Activated CD4-positive, alpha-beta T cell treated with anti-CD3 and anti-CD28 coated beads, Interleukin-2, amount 50 U/mL, for 48 hours (primary cell): Measurements from ENCODE around the gene VWDE.

ENCODE experiments used
- DNase-seq, 2 experiments: peaks; one replicate each; pipeline ENCODE4 v3.0.0-alpha.2; 2020

Gene VWDE

DNA sequence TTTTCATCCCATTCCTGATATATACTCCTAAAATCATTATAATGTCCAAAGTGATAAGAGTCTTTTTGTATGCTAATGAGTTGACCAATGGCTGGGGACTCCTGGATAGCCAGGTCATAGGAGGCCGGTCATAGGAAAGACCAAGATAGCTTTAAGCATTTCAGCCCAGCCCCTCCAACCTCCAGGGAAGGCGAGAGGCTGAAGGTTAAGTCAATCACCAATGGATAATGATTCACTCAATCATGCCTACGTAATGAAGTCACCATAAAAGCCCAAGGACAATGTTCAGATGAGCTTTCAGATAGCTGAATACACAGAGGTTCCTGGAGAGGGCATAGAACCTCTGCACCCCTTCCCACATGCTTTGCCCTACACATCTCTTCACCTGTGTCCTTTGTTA lies 75.7 kb downstream of the VWDE start:
- DNase-seq = no peak

DNA sequence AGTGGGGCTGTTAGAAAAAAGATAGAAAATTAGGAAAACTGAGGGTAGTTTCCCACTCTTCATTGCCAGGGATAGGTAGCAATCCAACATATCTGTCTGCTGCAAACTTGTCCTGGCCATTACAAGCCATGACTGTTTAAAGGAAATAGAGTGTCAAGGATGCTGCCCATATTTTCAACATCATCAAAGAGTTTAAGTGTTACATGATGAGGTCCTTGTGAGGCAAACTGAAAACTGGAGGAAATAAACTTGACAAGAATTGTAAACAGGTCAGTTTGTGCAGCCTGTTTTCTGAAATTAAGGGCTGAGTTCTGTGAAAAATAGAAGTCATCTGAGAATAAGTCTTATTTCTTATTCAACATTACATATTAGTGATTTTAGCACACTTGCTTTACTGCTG lies 78.0 kb downstream of the VWDE start:
- no peak for DNase-seq

DNA sequence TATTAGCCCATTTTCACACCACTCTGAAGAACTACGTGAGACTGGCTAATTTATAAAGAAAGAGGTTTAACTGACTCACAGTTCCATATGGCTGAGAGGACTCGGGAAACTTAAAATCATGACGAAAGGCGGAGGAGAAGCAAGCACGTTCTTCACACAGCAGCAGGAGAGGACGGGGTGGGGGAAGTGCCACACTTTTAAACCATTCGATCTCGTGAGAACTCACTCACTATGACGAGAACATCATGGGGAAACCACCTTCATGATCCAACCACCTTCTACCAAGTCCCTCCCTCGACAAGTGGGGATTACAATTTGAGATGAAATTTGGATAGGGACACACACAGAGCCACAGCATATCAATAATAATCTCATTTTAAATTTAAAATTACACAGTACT lies 80.2 kb downstream of the VWDE start:
- DNase-seq = no peak

DNA sequence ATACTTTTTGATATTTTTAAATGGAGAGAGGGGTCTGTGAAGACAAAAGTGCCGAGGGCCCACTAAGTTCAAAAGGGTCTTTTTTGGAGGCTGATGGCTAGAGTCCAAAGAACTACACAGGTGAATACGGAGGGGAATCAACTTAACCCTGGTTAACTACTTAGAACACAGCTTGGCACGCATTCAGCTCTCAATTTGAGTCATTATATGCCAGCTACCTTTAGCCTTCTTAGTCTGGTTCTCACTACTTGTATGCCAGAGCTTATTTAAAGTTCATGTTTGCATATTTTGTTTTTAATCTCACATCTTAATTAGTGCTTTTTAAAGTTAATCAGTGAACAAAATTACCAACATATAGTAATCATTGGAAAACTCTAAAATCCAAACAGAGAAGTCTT lies 80.8 kb downstream of the VWDE start:
- DNase-seq = peak in 1 of 2 experiments; percentile 11

DNA sequence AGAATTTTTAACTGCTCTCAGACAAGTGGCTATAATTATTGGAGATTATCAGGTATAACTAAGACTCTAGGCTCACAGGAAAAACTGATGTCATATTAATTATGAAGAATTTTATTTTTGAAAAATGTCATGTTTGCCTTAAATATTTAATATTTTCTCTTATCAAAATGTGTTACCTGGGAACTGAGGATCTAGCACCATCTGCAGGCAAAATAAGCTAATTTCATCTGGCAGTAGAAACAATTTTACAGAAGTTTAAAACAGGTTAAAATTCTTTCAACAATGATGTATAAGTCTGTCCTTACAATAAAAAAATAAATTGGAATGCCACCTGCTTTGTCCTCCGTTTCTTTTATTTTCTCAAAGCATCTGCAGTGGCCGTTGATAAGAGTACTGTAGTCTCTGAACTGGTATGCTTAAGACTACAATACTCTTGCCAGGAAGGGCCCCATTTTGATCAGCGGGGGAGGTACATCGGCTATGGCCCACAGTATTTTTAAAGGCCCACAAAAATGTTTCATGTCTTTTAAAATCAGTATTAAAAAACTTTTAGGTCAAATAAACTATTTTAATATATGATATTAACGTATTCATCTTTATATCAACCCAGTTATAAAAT lies 81.3 kb downstream of the VWDE start:
- DNase-seq = no peak

DNA sequence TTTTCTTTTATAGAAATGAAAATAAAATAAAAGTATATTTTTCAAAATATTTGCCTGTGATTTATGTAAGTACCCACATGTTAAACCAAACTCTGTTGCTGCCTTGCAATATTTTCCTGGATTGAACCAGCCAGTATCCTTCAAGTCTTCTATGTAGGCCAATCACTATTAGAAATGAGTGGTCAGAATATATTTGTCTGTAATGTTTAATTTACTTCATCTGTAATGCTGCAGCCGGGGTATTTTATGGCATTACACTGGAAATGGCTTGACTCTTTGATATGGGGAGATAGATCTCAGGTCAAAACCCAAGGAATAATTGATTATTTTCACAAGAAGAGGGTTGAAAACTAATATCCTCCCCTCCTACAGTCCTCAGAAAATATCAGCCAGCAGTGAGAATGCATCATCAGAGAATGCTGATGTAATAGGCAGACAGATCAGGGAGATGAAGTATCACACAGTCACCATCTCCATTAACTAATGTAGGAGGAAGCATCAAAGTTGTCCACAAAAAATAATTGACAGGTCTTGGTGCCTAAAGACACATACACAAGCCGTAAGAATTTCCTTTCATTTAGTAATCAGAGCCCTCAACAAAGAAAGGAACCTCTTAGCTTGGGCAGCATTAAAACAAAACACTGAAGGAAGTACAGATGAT lies 82.5 kb downstream of the VWDE start:
- no peak for DNase-seq

DNA sequence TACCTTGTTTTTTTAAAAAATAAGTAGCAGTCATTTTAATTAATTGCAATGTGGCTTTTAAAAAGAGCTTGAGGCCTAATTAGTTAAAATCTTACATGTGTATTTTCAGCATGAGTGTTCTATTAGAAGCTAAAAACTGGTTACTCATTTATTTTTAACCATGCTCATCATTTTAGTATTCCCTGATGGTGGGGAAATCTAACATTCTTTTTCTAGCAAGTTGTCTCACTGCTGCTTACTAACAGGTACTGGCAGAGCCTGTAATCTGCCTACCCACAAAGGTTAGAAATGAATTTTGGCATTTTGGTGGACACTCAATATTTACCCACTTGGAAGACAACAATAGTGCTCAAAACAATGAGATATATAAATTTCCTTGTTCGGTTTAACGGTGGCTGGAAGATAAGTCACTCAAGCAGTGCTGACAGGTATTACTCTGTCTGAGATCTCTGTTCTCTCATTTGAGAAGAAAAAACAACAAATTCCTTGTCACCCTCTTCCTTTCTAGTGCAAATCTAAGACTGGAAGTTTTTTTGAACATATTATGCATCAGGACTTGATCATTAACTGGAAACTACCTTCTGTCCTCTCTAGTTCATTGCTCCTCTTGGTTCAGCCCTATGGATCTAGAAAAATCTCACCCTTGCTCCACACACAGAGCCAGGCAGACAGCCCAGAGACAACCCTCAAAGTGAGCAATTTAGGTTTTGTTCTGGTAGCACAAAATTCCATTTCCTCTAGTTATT lies 83.3 kb downstream of the VWDE start:
- no peak for DNase-seq

DNA sequence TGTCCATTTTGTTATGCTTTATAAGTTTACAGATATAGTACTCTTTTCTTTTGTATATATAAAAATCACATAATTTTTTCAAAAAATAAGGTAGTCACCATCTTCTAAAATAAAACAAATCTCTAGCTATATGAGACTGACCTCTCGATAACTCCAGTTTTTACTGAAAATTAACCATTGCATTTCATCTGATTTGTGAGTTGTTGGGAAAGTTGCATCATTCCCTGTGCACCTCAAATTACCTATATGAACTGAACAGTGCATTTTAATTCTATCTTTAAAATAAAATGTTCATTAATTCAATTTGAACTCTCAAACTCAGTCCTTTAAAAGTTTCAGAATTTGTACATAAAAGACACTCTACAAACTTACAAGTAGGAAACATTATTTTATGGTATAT lies 86.0 kb downstream of the VWDE start:
- DNase-seq = no peak

DNA sequence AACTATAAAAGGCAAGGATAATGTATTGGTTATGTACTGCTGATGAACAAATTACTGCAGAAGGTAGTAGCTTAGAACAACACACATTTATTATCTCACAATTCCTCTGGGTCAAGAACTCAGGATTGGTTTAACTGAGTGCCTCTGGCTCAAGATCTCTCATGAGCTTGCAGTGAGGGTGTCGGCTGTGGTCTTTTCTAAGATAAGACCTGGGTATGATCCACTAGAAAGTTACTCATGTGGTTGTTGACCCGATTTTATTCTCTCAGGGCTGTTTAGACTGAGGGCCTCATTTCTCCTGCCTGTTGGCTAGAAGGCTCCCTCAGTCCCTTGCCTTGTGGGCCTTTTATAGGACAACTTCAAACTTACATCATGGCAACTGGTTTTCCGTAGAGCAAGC lies 86.7 kb downstream of the VWDE start:
- no peak for DNase-seq

DNA sequence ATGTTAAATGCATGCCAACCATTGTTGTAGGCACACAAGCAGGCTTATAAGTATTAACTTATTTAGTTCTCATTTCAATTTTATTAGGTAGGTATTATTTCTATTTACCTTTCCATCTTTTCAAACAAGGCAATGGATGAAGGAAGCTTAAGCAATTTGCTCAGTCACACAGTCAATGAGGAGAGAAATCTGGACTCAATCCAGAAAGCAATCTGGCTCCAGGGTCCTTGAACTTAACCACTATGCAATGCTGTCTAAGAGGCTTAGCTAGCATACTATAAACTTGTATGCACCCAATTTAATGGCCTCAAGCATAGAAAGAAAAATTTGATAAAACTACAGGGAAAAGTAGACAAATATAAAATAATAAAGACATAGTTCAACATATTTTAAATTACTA lies 88.6 kb downstream of the VWDE start:
- no peak for DNase-seq

DNA sequence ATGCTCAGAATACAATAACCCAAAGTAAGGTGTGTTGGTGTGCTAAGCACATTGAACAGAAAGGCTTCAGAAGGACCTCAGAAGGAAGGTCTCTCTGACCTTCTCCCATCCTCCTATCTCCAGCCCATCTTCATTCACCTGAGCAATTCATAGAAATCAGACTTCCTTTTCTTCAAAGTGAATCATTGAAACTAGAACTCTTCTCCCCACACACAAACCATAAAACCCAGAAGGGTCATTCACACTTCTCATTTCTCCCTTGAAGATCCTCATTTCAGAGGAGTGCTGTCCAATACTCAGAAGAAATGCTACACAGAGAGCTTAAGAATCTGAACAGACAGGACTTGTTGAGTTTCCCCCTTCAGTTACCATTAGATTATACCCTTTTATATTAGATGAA lies 89.5 kb downstream of the VWDE start:
- DNase-seq = no peak

DNA sequence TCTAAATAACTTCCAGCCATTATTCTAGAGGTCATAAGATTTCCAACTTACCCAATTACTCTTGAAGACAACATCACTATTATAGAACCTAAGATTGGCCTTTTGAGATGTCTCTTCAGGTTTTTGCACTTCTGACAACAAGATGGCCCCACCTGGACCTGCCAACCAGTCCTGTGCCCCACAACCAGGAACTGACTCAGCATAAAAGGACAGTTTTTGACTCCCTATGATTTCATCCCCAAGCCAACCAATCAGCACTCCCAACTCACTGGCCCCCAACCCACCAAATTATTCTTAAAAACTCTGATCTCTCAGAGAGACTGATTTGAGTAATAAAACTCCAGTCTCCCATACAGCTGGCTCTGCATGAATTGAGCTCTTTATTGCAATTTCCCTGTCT lies 98.2 kb downstream of the VWDE start:
- DNase-seq = no peak

DNA sequence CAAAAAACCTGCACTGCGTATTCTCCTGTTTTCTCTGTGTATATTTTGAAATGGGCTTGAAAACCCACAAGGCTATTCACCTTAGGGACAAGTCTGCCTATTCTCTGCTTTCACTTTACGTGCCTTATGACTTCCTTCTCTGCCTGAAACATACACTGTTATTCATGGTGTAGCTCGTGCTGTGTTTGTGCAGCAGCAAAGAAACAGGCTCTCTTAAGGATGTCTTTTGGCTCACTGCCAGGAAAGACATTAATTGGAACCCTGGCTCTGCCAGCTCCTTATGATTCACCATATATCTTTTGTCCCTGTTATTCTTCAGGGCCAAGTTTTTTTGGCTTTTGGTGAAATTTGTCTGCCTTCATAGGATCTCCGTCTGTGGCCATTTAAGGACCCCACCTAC lies 100.2 kb downstream of the VWDE start:
- DNase-seq = no peak

DNA sequence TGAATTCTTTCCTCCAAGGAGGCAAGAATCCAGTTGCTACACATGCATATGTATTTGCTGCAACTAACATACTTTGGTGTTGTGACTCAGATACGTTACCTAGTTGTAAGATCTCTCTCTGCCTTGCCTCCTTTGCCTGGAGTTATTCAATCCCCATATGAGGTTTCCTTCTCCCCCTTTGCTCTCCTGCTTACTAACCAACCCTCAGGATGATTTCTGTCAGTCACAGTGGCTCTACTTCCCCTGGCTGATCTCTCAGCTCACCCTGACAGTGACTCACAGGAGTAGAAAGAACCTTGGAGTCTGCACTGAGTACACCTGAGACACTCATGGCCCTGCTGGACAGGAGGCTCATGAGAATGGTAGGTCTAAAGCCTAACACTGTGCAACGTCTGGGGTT lies 100.6 kb downstream of the VWDE start:
- no peak for DNase-seq

DNA sequence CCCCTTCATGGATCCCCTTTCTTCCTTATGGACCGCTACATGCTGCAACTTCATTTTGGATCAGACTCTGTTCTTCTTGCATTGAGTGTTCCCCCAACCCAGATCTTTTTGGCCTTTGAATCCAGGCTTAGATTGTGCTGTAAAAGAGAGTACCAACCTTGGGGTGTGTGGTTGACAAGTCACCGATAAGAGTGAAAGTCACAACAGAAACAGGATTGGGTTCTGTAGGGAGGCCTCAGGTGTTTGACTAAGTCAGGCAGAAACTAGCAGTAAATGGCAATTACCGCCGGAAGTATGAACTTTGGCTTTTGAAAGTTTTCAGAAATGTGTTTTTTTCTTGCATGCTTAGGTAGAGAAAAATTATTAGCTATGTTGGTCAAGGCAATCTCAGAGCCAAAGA lies 103.2 kb downstream of the VWDE start:
- DNase-seq = no peak

DNA sequence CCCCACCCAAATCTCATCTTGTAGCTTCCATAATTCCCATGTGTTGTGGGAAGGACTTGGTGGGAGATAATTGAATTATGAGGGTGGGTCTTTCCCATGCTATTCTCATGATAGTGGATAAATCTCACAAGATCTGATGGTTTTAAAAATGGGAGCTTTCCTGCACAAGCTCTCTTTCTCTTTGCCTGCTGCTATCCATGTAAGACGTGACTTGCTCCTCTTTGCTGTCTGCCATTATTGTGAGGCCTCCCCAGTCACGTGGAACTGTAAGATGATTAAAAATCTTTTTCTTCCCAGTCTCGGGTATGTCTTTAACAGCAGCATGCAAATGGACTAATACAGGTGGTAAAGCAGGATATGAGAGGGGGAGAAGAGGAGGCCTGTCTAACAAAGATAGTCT lies 104.3 kb downstream of the VWDE start:
- DNase-seq = no peak

DNA sequence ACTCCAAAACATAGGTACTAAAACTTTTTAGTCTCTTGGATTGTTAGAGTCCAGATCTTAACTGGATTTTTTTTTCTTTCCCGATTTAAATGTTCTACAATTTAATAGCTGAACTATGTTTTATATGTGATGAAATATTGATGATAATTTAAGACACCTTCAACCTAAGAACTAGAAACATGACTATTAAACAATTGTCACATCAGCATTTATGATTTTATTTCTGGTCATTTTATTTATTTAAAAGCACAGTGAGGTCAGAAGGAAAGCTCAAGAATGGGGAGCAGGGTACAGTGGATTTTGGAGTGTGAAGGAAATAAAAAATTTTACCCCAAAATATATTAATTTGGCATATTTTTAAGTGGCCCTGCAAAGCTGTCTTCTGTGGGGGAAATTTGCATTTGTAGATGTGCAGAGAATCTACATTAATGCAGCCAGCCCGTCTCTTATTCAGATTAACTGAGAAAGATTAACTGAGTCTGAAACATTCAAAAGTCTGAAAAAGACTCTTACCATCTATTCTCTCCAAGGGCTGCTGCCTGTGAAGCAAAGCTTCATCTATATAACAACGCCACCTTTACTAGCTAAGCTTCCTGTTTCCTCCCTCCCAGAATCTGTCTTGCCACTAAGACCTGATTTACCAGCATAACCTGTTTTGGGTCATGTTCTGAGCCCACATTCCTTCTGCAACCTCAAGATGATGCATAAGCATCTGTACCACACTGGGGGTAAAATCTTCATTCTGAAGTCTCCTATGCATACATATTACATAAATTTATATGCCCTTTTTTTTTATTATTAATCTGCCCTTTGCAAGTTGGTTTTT lies 106.2 kb downstream of the VWDE start:
- DNase-seq = no peak

DNA sequence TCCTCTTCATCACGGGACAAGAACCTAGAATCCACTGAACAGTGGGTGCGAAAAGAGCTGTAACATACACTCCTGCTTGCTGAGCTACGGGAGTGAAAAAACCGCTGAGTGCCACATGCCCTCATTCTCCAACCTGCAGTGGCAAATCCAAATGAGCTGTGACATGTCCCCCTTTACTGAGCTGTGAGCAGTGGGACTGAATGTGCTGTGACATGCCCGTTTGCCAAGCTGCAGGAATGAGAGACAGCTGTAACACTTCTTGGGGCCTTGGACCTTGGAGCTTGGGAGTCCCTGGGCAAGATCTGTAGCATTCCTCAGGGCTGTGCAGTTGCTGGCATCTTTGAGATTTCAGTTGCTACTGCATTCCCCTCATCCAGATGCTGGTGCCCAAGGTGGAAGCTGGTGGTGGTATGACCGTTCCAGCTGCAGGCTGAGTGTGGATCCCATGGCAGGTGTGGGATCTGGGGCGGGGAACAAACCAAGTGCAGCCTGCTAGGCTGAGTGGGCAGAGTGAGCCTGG lies 107.6 kb downstream of the VWDE start:
- no peak for DNase-seq

DNA sequence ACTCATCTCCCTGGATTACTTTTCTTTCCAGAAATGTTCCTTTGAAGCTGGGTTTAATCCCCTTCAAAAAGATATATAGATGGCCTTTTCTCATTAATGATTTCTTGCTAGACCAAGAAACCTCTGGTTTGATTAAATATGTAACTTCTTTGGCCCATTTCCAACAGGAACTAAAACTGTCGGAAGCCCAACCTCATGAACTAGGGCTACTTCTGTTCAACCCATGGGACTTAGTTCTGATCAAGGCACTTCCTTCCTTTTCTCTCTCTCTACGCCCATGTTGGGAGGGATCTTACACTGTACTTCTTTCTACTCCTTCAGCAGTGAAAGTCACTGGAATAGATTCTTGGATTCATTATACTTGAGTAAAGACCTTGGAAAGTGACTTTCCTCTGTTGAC lies 109.0 kb downstream of the VWDE start:
- DNase-seq = no peak

DNA sequence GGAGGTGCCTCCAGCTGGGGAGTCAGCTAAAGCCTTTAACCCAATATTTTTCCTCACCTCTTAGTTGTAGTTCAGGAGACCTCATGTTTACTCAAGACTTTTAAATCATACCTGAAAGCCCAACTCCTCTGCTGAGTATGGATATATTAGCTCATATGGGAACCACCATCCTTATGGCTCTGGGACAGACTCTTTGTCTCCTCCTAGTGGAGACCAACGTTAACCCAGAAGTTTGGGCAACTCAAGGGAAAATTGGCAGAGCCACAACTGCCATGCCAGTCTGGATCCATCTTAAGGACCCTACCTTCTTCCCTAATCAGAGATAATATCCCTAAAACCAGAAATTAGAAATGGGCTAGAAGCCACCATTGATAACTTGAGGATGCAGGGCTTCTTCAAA lies 111.8 kb downstream of the VWDE start:
- DNase-seq = peak in 1 of 2 experiments; percentile 13

DNA sequence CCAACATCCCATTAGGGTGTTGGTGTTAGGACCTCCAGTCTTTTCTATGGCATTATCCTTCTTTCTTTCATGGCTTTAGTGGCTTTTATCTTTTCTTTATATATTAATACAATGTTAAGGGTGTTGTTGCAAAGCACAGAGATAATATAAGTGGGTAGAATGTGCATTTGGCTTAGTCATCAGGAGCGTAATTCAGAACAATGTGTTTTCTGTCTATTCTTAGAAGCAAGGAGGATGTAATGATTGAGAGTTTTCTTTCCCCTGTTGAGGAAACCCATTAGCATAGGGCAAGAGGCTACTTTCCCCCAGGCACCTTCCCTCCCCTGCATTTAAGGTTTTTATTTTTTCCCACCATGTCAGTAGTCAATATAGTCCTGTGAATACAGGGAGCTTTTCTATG lies 112.9 kb downstream of the VWDE start:
- no peak for DNase-seq

DNA sequence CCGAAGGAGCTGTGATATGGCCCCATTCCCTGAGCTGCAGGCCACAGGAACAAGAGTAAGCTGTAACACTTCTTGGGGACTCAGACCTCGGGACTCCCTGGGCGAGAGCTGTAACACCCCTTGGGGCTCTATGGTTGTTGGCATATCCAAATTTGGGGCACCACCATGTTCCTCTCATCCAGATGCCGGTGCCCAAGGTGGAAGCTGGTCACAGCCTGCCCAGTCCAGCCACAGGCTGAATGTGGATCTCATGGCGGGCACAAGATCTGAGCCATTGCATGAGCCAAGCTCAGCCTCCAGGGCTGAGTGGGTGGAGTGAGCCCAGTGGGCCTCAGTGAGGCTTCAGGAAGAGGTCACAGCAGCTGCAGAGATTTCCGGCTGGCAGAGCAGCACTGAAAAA lies 113.7 kb downstream of the VWDE start:
- DNase-seq = no peak

DNA sequence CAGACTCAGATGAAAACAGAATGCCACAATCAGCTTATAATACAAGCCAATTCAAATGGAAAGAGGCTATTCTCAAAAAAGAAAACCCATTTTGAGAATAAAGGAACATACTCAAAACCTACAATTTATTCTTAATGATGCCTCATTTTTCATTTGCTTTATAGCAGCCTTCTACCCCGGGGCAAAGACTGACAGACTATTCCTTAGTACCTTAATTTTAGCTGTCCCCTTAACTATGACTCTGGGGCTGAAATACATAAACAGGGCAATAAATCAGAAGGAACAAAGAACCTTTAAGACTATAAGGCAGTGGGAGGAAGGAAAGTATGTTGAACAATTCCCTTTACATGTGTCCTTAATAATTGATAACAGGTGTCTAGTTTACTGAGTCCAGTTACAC lies 115.8 kb downstream of the VWDE start:
- DNase-seq = no peak
